ENCODE results near the gene FTL. TPM values are rescaled to one million over a fixed set of nuclear protein-coding genes. Genes with fewer than 3 reads are reported as not detected.

Gene FTL
- total and polyA plus RNA-seq, 12 donors = 450 to 3,518 (median 747) TPM

GRCh38 chr19:48947258-48947542 lies 17.9 kb upstream of the FTL start:
- H3K27ac ChIP-seq = no peak overlapping the region
- no peaks in the 10 kb centered on the region for H3K27me3 ChIP-seq
- WGBS, 2 donors = 96 to 97% methylated on average over 3 of the region's 3 CpGs
- peaks cover 0 to 8% (median 0%) of the 10 kb centered on the region in 11 donors for H3K9me3 ChIP-seq
- ATAC-seq = no peak
- H3K4me1 ChIP-seq = peaks cover 0 to 9% (median 0%) of the 10 kb centered on the region in 9 donors
- no peak for TF ChIP-seq CTCF (IDR thresholded peaks at IDR 0.05)
- no peak for DNase-seq
- intact Hi-C loops (cut with DNase I) = no loop called here
- no peaks in the 10 kb centered on the region for H3K36me3 ChIP-seq
- no peak overlapping the region for H3K4me3 ChIP-seq

DNA sequence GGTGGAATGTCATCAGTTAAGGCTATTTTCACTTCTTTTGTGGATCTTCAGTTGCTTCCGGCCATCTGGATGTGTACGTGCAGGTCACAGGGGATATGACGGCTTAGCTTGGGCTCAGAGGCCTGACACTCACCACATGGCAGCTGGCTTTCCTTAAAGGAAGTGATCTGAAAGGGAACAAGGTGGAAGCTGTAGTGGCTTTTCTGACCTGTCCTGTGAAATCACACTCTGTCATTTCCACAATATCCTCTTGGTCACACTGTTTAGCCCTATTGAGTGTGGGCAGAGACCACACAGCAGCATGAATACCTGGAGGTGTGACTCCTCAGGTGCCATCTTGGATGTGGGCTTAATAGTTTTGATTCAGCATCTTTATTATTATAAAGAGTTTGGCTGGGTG lies 14.9 kb upstream of the FTL start:
- WGBS, 2 donors = 46 to 60% methylated on average over 3 of the region's 3 CpGs
- ATAC-seq = peak in 1 of 8 donors; percentile 9
- intact Hi-C loops (cut with DNase I) = loop anchor here in 4 of 10 donors (5.0 to 10.0 kb wide), 3 partner anchors 48 to 475 kb away; partner anchors contain the start of genes NUCB1 (in 4 of the 4) and CA11 (in 1 of the 4)
- no peaks in the 10 kb centered on the region for H3K36me3 ChIP-seq
- H3K27me3 ChIP-seq = no peaks in the 10 kb centered on the region
- peaks cover 0 to 18% (median 8%) of the 10 kb centered on the region in 9 donors for H3K4me1 ChIP-seq
- H3K4me3 ChIP-seq = no peak overlapping the region
- DNase-seq = no peak
- peaks cover 0 to 8% (median 0%) of the 10 kb centered on the region in 11 donors for H3K9me3 ChIP-seq
- TF ChIP-seq CTCF (IDR thresholded peaks at IDR 0.05) = no peak
- H3K27ac ChIP-seq = peak overlapping the region in 4 of 10 donors; percentile 20 to 63 (median 33)

DNA sequence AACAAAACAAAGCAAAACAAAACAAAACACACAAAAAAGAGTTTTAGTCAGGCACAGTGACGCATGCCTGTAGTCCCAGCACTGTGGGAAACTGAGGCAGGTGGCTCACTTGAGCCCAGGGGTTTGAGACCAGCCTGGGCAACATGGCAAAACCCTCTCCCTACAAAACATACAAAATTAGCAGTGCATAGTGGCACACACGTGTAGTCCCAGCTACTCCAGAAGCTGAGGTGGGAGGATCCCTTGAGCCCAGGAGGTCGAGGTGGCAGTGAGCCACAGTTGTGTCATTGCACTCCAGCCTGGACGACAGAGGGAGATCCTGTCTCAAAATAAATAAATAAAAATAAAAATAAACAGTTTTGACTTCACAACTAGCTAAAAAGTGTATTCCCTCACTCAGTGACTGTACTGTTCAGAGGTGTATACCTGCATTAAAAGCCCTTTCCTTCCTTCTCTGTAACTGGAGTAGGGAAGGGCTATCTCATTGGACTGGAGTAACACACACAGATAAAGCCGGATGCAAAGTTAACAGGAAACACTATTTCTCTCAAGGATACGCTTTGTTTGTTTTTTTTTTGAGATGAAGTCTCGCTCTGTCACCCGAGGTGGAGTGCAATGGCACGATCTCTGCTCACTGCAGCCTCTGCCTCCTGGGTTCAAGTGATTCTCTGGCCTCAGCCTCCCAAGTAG lies 14.1 kb upstream of the FTL start:
- no peak for DNase-seq
- H3K27me3 ChIP-seq = no peaks in the 10 kb centered on the region
- no peak overlapping the region for H3K4me3 ChIP-seq
- H3K27ac ChIP-seq = peak overlapping the region in 3 of 10 donors; percentile 20 to 63 (median 41)
- H3K36me3 ChIP-seq = peaks cover 0 to 2% (median 0%) of the 10 kb centered on the region in 9 donors
- WGBS, 2 donors = 43 to 51% methylated on average over 9 of the region's 9 CpGs
- TF ChIP-seq CTCF (IDR thresholded peaks at IDR 0.05) = no peak
- intact Hi-C loops (cut with DNase I) = loop anchor here in 4 of 10 donors (5.0 to 10.0 kb wide), 3 partner anchors 49 to 476 kb away; partner anchors contain the start of genes NUCB1 (in 4 of the 4) and CA11 (in 1 of the 4)
- no peak for ATAC-seq
- H3K9me3 ChIP-seq = peaks cover 0 to 8% (median 0%) of the 10 kb centered on the region in 11 donors
- peaks cover 5 to 26% (median 16%) of the 10 kb centered on the region in 9 donors for H3K4me1 ChIP-seq

GRCh38 chr19:48953141-48953540 lies 12.0 kb upstream of the FTL start:
- Histone ChIP-seq H3K9me3 (no peaks in the 10 kb centered on the region), H3K27ac (no peak overlapping the region), H3K4me3 (no peak overlapping the region), H3K27me3 (no peaks in the 10 kb centered on the region), H3K4me1 (peaks cover 5 to 29% (median 19%) of the 10 kb centered on the region in 9 donors), H3K36me3 (peaks cover 0 to 23% (median 0%) of the 10 kb centered on the region in 9 donors)
- DNase-seq = no peak
- ATAC-seq = no peak
- intact Hi-C loops (cut with DNase I) = loop anchor here in 4 of 10 donors (5.0 to 10.0 kb wide), 3 partner anchors 51 to 478 kb away; partner anchors contain the start of genes NUCB1 (in 4 of the 4) and CA11 (in 1 of the 4)
- 85 to 87% methylated on average over 4 of the region's 4 CpGs for WGBS, 2 donors
- TF ChIP-seq CTCF (IDR thresholded peaks at IDR 0.05) = no peak
